BJ (cell line): ENCODE results near the gene OR4C45. TPM values are rescaled to one million over a fixed set of nuclear protein-coding genes. Genes with fewer than 3 reads are reported as not detected.

Source experiments
- polyA plus RNA-seq: library from polyadenylated mRNA; depleted of rRNA; stranded (reverse); fragments of >200 nt; gene quantifications from 2 replicates; pipeline ENCODE4 v1.2.3, GENCODE V29; 2011; rRNA removed

OR4C45 gene
- polyA plus RNA-seq, 1 experiment = not detected

Other genes starting within 250 kb of the OR4C45 start
- gene OR4C13, start 80.5 kb upstream of the OR4C45 start, polyA plus RNA-seq = not detected in 2 replicates
- not detected in 2 replicates for gene OR4C12, start 50.3 kb upstream of the OR4C45 start, polyA plus RNA-seq